Right renal pelvis (tissue), 4 donors: Measurements from ENCODE around the gene INPP5D. TPM values are rescaled to one million over a fixed set of nuclear protein-coding genes. Genes with fewer than 3 reads are reported as not detected.
"Not testable (repeated sequence)": the region's sequence is repeated elsewhere in the genome, so short reads cannot be mapped to it uniquely, and the experiment has no call there.

Experiments
- DNase-seq, 4 donors: peaks; one replicate each; pipeline ENCODE4 v3.0.0-alpha.2; 2013; ENCODE audit warnings: low read depth in 4 of 4, low spot score in 3 of 4, missing footprints in 1 of 4
- polyA plus RNA-seq, 4 donors: library from polyadenylated mRNA; unstranded; fragments of 120-200 nt; gene quantifications; one replicate each; pipeline ENCODE4 v1.2.1, GENCODE V29; 2013; ENCODE audit not compliant: insufficient read length in 4 of 4

Gene INPP5D
- polyA plus RNA-seq: 10 to 100 TPM in 1 of 4 donors, 1 to 10 TPM in 3; 5.4 to 10.7 (median 6.9) TPM

DNA sequence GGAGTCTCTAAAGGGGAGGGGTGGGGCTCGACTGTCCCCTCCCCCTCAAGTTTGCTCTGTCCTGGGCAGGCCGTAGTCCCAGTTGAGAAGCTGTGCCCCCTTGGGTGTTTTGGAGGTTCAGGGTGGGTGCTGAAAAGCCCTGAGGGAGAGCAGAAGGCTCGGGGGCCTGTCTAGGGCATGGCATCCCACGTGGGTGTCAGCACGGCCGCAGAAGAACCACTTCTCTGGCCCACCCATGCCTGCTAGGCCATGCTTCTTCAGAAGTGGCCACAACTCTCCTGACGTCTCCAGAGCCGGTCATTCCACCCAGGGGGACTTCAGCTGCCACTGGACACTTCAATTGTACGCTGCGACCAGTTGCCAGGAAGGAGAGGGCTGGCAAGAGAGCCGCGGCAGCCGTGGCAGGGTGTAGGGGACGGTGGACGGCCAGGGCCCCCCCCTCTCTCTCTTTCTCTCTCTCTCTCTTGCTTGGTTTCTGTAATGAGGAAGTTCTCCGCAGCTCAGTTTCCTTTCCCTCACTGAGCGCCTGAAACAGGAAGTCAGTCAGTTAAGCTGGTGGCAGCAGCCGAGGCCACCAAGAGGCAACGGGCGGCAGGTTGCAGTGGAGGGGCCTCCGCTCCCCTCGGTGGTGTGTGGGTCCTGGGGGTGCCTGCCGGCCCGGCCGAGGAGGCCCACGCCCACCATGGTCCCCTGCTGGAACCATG, at the start of gene INPP5D:
INPP5D (plus strand) TSS at position 546 of the 704 bp plus-strand sequence; CDS start at position 683, 137 bp downstream.
- DNase-seq: no peak

GRCh38 chr2:233010569-233011267, 49.4 kb upstream of the INPP5D start:
- DNase-seq: no peak

GRCh38 chr2:233011268-233011650, 48.9 kb upstream of the INPP5D start:
- no peak for DNase-seq

GRCh38 chr2:233011702-233012131, 48.4 kb upstream of the INPP5D start:
- DNase-seq: no peak

GRCh38 chr2:233012301-233012971, 47.7 kb upstream of the INPP5D start:
- DNase-seq: no peak

- no peak for DNase-seq
Observed at GRCh38 chr2:233013027-233013461, 47.1 kb upstream of the INPP5D start, which contains the start of gene NGEF. TSS of gene NGEF (minus strand) at chr2:233013256. CDS start at chr2:232974890, 38,366 bp downstream.

- no peak for DNase-seq
Observed at GRCh38 chr2:233013650-233014049, 46.5 kb upstream of the INPP5D start.

- DNase-seq: no peak
Observed at GRCh38 chr2:233015019-233015645, 45.0 kb upstream of the INPP5D start.

DNA sequence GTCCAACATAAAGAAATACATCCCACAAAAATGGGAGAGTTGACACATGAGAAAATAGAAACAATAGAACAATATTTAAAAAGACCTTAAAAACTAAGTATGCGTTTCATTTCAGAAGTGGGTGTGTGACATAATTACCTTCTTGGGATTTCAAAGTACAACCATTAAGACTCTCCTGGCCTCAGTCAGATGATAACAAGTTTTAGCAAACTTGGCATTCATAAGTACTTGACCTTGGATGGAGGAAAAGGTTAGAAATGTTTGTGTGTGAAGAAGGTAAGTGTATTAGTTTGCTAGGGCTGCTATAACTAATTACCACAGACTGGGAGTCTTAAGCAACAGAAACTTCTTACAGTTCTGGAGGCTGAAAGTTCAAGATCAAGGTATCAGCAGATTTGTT, 42.2 kb upstream of the INPP5D start:
- no peak for DNase-seq

DNA sequence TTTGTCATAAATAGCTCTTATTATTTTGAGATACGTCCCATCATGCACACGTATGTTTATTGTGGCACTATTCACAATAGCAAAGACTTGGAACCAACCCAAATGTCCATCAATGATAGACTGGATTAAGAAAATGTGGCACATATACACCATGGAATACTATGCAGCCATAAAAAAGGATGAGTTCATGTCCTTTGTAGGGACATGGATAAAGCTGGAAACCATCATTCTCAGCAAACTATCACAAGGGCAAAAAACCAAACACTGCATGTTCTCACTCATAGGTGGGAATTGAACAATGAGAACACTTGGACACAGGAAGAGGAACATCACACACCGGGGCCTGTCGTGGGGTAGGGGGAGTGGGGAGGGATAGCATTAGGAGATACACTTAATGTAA, 40.5 kb upstream of the INPP5D start:
- DNase-seq: not testable (repeated sequence)

DNA sequence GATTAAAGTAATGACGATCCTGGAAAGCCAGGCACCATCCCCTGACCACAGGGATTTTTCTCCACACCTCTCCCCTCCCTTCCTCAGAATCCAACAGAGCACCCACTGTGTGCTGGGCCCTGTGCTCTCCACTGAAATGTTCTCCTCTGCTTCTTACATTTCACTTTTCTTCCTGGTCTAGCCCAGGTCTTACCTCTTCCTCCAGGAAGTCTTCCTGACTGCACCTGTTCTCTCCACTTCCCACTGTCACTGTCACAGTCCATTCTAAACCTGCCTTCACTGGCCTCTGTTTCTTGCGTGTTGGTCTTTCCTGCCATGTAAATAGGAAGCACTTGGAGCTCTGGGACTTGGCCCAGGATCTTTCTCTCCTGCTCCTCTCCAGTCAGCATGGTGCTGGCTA, 39.7 kb upstream of the INPP5D start:
- DNase-seq: no peak

- no peak for DNase-seq
Observed at GRCh38 chr2:233021771-233022170, 38.4 kb upstream of the INPP5D start.

- DNase-seq: no peak
Observed at GRCh38 chr2:233022561-233022960, 37.6 kb upstream of the INPP5D start.

DNA sequence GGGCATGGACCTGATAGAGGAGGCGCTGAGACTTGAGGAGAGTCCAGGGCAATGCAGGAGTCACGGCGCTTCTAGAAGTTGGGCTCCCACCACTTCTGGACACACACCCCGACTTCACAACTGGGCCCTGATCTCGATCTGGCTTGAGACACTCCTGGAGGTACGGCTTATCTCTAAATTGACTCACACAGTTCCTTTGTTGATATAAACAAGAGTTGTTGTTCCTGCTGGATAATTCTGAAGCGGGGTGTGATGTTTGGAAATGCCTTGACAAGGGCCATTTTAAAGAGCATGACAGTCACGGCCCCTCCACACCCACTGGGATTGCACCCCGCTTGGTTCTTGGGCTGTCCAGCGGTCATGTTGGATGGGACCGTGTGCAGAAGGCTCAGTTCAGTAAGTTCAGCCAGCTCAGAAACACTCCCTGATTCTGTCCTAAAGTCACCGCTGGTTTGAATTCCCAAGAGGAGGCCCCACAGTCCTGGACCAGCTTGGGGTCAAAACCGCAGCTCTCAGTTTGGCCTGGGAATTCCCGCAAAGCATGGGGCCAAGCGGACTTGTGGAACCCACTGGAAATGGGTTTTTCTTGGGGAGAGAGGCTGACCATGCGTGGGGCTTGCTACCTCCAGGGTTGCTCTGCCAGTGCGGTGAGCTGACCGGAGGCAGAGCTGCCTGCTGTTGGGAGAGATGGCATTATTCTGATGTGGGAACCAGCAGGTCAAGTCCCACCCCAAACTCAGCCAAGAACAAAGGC, 37.0 kb upstream of the INPP5D start:
- DNase-seq: no peak

- no peak for DNase-seq
Observed at GRCh38 chr2:233023761-233024410, 36.3 kb upstream of the INPP5D start.

GRCh38 chr2:233025706-233026105, 34.4 kb upstream of the INPP5D start:
- DNase-seq: no peak

- DNase-seq: no peak
Observed at GRCh38 chr2:233026198-233026813, 33.8 kb upstream of the INPP5D start.

DNA sequence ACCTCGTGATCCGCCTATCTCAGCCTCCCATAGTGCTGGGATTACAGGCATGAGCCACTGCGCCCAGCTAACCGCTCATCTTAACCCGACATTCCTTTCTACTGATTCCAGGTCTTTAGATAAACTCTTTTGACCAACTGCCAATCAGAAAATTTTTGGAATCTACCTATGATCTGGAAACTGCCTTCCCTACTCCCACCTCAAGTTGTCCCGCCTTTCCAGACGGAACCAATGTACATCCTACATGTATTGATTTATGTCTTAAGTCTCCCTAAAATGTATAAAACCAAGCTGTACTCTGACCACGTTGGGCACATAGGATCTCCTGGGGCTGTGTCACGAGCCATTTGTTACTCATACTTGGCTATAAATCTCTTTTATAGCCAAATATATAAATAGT, 30.8 kb upstream of the INPP5D start:
- no peak for DNase-seq
